ENCODE measurements around the gene RPE.

Gene RPE

DNA sequence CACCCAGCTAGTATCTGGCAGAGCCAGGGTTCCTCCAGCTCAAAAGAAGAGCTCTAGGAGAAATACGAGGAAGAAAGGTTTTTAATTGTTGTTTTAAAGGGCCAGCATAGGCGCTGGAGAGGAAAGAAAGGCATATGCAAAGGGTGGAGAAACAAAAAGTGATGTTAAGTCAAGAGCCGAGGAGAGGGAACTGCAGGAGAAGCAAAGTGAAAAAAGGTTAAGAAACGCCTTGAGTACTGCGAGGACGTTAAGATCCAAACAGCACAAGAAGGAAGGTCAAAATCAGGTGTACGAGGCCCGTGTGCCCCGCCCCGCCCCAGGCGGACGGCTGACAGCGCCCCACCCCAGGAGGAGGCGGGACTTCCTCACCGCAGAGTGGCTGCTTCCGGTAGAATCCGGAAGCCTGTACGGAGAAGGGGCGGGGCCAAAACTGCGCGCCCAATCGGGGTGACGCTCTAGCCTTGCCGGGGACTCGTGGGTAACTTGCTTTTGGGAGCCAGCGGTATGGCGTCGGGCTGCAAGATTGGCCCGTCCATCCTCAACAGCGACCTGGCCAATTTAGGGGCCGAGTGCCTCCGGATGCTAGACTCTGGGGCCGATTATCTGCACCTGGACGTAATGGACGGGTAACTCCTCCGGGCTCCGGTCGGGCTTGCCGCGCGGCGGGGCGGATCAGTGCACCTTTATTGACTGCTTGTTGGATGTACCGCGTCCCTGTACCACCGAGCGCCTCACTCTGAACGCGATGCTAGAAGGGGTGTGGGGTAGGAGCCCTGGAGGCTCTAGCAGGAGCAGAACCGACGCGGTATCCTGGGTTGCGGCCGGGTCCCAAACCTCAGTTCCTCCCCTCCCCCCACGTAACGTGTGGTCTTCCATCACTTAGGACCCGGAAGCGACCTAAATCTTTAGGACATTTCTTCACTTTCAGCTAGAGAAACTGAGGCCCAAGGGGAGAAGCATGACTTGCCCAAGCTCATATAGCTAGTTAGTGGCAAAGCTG is at the start of gene RPE:
Gene RPE (plus strand): TSS at position 481 of the 1,000 bp plus-strand sequence. CDS start 24 bp downstream, at position 505.
- TF ChIP-seq, protein P1, sequence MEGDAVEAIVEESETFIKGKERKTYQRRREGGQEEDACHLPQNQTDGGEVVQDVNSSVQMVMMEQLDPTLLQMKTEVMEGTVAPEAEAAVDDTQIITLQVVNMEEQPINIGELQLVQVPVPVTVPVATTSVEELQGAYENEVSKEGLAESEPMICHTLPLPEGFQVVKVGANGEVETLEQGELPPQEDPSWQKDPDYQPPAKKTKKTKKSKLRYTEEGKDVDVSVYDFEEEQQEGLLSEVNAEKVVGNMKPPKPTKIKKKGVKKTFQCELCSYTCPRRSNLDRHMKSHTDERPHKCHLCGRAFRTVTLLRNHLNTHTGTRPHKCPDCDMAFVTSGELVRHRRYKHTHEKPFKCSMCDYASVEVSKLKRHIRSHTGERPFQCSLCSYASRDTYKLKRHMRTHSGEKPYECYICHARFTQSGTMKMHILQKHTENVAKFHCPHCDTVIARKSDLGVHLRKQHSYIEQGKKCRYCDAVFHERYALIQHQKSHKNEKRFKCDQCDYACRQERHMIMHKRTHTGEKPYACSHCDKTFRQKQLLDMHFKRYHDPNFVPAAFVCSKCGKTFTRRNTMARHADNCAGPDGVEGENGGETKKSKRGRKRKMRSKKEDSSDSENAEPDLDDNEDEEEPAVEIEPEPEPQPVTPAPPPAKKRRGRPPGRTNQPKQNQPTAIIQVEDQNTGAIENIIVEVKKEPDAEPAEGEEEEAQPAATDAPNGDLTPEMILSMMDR (conservative IDR thresholded peaks at IDR 0.05), result no peak
- peak within 1 kb of the TSS; percentile 85 for H3K27ac ChIP-seq

DNA sequence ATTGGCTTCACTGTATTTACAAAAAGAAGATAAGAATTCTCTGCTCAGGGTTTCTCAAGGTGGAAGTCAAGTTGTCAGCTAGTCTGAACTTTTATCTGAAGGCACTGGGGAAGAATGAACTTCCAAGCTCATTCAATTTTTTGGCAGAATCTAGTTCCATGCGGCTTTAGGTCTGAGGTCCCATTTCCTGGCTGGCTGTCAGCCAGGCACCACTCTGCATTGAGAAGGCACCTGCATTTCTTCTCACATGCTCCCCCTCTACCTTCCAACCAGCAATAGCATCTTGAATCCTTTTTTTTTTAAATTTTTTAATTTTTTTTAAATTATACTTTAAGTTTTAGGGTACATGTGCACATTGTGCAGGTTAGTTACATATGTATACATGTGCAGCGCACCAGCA is 46.2 kb upstream of the RPE start:
- TF ChIP-seq, protein P1 (conservative IDR thresholded peaks at IDR 0.05), result no peak
- no peak overlapping the region for H3K27ac ChIP-seq

DNA sequence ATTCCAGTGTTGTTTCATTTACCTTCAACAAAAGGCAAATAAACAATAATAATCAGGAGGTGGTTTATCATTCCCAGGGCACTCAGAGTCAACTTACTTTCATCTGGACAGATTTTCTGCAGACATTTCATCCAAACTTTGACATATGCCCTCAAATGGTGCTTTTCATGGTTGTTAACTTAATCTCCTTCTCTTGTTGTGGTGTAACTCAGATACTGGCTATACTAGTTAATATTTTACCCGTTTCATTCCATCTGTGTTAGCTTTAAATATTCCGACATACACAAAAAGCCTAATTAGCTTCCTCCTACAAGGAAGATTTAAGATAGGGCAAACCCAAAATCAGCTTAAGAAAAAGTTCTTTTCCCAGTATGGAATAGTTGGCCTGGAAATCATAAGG is 44.4 kb upstream of the RPE start:
- TF ChIP-seq, protein P1 (conservative IDR thresholded peaks at IDR 0.05), result no peak
- no peak overlapping the region for H3K27ac ChIP-seq

DNA sequence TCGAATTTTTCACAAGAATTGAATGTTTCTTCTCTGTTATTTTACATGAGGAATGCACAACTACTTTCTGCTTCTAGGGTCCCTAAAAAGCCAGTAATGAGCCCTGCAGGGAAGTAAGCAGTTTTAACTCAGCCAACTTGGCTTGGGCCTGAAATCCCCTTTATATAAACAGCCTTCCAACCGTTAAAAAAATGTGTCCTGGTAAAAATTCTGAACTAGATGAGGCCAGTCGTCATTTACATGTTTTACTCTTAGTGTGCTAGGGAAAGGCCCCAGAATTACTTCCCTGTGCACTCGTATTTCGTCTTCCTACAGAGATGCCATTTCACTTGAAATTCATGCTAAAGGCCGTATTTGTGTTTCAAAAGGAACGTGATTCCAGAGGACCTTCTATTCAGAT is 42.4 kb upstream of the RPE start:
- no peak overlapping the region for H3K27ac ChIP-seq
- TF ChIP-seq, protein P1 (conservative IDR thresholded peaks at IDR 0.05), result no peak

DNA sequence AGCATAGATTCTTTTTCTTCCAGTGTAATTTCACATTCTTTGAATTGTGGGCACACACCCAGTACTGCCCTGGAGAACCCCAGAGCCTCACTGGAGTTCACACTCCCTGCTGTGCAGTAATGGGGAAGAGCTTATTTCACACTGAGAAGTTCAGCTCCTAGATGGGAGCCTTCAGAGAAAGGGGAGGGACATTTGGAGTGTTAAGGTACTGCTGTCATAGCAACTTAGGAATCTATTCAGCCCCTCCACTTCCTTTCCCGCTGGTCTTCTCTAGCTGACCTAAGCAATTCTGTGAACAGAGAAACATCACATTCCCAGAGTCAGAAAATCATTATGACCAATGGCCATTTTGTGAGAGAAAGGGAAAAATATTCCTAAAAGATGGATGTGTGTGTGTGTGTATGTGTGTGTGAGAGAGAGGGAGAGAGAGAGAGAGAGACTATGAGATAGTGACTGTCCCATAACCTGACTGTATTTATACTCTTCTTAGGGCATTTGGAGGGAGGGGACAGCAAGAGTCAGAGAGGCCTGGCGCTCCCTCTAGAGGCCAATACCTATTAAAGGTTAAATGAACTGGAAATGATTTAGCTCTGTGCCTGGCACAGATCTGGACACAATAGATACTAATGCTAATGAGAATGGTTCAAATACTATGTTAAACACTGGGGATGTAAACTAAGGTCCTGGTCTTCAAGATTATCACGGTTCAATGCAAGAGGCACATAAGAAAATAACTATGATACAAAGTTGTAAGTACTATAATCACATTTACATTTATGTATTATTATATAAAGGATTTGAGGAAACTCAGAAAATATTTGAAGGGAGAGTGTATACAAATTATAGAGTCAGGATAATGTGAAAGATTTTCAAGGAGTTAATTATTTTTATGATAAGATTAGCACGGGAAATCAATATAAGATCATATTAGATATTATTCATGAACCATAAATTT is 41.5 kb upstream of the RPE start:
- TF ChIP-seq, protein P1 (conservative IDR thresholded peaks at IDR 0.05), result peak; percentile 90
- H3K27ac ChIP-seq, result no peak overlapping the region

DNA sequence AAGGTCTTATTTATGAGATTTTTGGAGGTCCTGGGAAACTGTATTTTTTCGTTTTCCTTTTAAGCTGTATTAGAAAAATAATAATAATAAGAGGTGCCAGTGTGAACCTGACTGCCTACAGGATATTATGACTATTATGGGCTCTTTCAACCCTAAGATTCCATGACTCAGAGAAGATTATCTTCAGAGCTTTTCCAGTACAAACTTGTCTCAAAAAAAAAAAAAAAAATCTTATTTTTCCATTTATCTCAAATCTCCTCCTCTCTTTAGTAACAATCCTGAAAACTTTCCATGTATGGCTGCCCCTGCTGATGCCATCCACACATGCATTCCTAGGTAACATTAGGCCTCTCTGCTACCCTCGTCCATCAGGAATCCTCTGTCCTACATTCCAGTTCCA is 36.7 kb upstream of the RPE start:
- H3K27ac ChIP-seq, result no peak overlapping the region
- TF ChIP-seq, protein P1 (conservative IDR thresholded peaks at IDR 0.05), result no peak

DNA sequence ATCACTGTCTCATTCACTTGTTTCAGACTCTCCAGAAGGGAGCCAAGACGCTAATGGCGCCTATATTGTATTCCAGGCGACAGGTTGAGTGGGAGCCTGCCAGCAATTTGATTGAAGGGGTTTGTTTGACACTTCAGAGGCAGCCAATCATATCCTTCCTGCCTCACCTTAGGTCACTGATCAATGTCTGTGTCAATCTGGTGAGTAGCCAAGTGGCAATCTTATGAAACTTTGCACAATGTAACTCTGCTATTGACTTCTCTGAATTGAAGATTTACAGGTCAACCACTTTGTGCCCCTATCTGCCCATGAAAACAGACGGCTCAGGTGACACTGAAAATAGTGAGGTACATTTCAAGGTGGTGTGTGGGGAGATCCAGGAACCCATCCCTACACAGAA is 32.7 kb upstream of the RPE start:
- TF ChIP-seq, protein P1 (conservative IDR thresholded peaks at IDR 0.05), result no peak
- H3K27ac ChIP-seq, result no peak overlapping the region

Data from VCaP (cell line).